Activated CD8-positive, alpha-beta memory T cell treated with anti-CD3 and anti-CD28 coated beads, Interleukin-2, amount 50 U/mL, for 4 hours (primary cell): ENCODE data around the gene MEIS3.

Experiments used
- DNase-seq: peaks from one replicate; pipeline ENCODE4 v3.0.0-alpha.2; 2020

Gene MEIS3

GRCh38 chr19:47419030-47419783 lies at the start of gene MEIS3:
Gene MEIS3 (minus strand): TSS chr19:47419527. CDS start chr19:47419081, 446 bp downstream.
- no peak for DNase-seq

- no peak for DNase-seq
Observed at GRCh38 chr19:47467914-47468313, 48.6 kb upstream of the MEIS3 start.

- no peak for DNase-seq
Observed at GRCh38 chr19:47465957-47466356, 46.6 kb upstream of the MEIS3 start.

DNA sequence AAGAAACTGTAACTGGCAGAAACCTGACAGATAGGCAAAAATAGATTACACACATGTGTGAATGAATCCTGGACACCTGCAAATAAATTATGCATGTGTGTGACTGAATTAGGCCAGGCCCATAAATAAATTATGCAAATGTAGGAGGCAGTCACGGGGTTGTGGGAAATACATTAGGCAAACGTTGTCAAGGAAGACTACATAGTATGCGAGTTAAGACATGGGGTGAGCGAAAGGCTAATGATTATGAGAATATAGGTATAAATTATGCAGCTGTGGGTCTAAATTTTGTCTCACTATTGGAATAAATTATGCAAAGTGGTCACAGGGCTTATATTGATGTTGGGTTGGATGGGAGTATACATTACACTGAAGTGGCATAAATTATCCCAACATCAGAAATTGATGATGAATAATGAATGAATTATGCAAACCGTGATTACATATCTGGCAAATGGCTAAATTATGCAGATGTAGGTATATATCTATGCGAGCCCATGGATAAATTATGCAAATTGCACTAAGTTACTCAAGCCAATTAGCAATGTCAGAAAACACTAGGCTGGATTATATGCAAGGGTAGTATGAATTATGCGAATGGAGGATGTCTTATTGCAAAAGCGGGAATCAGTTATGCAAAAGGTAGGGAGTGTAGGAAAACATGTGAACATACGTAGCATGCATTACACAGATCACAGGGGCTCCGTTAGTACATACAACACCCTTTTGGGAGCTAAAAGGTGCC lies 45.5 kb upstream of the MEIS3 start:
- DNase-seq, result no peak

GRCh38 chr19:47461876-47462275 lies 42.5 kb upstream of the MEIS3 start:
- no peak for DNase-seq

GRCh38 chr19:47459477-47459876 lies 40.1 kb upstream of the MEIS3 start:
- DNase-seq, result no peak

- DNase-seq, result no peak
Observed at GRCh38 chr19:47458672-47459071, 39.3 kb upstream of the MEIS3 start.

GRCh38 chr19:47456721-47457474 lies 37.6 kb upstream of the MEIS3 start:
- DNase-seq, result no peak

DNA sequence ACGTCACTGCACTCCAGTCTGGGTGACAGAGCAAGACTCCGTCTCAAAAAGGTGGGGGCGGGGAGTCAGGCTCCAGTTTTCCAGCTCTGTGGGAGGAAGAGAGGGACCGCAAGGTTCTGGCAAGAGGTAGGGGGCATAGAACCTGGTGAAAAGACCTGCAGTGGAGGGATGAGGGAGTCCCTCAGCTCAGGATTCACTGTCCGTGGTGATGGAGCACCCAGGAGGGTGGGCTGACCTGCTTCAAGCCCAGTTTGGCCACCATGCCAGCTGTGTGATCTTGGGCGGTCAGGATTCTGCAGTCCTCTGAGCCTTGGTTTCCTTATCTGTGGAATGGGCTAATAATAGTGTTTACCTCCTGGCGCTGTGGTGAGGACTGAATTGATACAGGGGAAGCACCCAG lies 31.2 kb upstream of the MEIS3 start:
- no peak for DNase-seq

- no peak for DNase-seq
Observed at GRCh38 chr19:47448360-47448727, 29.0 kb upstream of the MEIS3 start.

DNA sequence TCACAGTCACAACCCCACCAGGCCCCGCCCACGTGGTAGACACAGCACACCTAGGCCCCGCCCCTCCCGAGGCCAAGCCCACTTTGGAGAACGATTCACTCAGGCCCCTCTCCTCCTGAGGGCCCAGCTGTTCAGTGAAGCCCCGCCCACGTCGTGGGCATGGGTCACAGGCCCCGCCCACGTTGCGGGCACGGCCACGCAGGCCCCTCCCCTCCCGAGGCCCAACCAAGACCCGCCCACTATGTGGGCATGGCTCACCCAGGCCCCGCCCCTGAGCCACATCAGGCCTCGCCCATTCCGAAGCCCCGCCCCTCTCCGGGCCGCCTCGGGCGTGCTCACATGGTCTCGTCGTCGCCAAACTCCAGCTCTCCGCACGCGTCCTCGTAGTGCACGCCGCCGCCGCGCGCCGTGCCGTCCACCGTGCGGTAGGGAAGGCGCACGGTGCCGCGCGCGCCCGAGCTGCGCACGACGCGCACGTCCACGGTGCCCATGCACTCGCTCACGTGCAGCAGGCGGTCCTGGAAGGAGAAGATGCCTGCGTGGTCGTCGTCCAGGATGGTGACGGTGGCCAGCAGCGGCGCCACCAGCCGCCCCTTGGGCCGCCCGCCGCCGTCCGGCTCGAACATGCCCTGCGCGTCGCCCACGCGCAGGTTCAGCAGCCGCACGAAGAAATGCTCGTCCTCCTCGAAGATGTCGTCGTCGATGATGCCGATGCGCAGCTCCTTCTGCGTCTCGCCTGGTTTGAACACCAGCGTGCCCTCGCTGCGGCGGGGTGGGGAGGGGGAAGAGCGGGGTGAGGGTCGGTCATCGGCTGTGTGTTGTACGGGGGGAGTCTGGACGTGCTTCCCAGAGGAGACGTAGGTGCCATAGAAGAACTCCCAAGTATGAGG lies 28.4 kb upstream of the MEIS3 start:
- peak; percentile 48 for DNase-seq

DNA sequence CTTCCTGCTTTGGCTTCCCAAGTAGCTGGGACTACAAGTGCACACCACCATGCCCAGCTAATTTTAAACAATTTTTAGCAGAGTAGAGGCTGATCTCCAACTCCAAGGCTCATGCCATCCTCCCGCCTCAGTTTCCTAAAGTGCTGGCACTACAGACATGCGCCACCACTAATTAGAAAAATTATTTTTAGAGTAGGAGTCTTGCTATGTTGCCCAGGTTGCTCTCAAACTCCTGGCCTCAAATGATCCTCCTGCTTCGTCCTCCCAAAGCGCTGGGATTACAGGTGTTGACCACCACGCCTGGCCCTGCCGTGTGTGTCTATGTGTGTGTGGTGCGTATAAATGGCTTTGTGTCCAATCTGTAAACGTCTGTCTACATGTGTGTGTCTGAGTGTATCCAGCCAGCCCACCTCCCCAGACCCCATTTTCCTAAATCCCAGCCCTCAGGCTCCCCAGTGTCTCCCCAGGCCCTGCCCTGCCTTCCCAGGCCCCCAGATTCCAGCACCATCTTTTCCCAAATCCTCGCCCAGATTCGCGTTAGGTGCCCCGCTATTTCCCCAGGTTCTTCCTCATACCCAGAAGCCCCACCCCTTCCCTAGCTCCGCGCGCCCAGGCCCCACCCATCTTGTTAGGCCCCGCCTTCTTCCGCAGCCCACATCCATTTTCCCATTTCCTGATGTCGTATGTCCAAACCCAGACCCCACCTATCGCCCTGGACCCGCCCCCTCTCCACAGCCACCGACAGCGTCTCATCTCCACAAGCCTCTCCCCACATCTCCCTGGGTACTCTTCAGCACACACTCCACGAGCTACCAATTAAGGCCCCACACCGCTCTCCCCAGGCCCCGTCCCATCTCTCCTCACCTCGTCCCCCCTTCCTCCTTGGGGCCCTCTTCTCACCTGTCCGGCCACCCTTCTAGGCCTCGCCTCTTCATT lies 27.5 kb upstream of the MEIS3 start:
- DNase-seq, result no peak

GRCh38 chr19:47445937-47446402 lies 26.6 kb upstream of the MEIS3 start:
- peak; percentile 80 for DNase-seq

DNA sequence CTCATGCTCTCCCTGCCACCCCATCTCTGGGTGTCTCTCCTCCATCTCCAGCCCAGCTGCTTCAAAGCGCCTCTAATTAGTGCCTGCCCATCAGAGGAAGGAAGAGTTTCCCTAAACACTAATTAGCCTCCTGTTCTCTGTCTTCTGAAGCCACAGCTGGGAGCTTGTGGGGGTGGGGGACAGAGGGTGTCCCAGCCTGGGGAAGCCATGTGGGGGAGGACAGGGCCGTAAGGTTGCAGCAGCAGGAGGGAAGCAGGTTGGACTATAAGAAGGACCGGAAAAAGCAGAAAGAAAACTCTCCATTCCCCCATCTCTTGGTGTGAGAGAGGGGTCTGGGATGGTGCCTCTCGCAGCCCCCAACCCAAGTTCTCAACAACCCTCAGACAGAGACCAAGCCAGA lies 26.2 kb upstream of the MEIS3 start:
- DNase-seq, result no peak

DNA sequence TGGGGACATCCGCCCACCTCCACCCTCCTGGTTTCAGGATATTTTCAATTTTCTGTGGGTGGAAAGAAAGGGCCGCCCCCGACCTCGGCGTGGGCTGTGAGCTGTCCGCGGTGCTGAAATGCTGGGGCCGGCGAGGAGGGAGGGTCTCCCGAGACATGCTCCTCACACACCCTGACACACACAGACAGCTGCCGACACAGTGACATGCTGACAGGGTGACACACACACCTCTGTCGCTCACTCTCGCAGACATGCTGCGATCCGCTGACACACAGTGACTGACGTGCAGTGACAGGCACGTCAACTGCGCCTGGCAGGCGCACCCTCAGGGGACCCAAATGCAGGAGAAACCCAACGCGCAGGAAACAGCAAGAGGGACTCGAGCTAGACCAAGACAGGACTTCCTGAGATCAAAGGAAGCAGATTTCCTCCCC lies 25.1 kb upstream of the MEIS3 start:
- DNase-seq, result peak; percentile 38

- no peak for DNase-seq
Observed at GRCh38 chr19:47443331-47443730, 24.0 kb upstream of the MEIS3 start.

DNA sequence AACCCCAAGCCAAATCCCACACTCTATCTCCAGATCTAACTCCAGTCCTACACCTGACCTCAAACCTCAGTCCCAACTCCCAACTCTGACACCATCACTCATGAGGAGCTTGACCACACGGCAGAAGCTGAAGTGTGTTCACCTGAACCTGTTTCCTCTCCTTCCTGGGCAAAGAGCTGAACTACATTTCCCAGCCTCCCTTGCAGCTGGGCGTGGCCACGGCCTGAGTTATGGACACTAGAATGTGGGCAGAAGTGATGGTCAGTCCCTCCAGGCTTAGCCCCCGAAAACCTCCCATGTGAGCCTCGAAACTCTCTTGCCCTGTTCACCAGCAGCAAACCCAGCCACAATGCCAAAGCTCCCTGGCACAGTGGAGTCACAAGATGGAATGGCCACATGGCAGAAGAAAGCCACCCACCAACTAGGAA lies 19.5 kb upstream of the MEIS3 start:
- no peak for DNase-seq

GRCh38 chr19:47437500-47437899 lies 18.2 kb upstream of the MEIS3 start:
- no peak for DNase-seq

DNA sequence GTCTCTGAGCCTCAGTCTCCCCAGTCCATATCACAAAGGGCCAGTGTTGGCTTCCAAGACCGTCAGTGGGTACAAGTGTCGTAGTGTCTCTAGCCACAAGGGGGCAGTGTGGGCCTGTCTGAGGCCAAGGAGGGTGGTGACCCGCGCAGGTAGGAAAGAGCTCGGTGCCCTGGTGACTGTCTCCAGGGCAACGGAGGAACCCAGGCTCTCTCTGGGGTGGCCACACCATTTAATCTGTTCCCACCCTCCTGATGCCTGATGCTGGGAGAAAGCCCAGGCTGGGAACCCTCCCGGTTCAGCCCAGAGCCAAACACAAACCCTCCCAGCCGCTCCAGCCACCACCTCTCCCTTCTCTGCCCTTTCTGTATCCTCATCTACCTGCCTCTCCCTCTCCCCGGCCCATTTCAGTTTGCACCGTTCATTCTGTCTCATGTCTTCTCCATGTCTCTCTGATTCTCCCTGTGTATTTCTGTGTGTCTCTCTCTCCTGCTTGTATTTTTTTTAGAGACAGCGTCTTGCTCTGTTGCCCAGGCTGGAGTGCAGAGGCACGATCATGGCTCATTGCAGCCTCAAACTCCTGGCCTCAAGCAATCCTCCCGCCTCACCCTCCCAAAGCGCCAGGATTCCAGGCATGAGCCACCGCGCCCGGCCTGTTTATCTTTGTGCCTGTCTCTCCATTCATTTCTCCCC lies 17.5 kb upstream of the MEIS3 start:
- peak; percentile 88 for DNase-seq

GRCh38 chr19:47435883-47436417 lies 16.6 kb upstream of the MEIS3 start:
- DNase-seq, result no peak
